Measurements from ENCODE around the gene C2orf78.

GRCh38 chr2:73759904-73760303 is 24.1 kb upstream of the C2orf78 start:
- TF ChIP-seq USF2 (IDR thresholded peaks at IDR 0.05; ENCODE audit: borderline replicate concordance, low read depth, low read length), result no peak
- TF ChIP-seq CHD2 (IDR thresholded peaks at IDR 0.05; ENCODE audit: low read length, partially characterized antibody), result no peak
- TF ChIP-seq CTCF (IDR thresholded peaks at IDR 0.05), result no peak
- TF ChIP-seq TAF1 (IDR thresholded peaks at IDR 0.05; ENCODE audit: borderline replicate concordance, low read depth, low read length), result no peak
- TF ChIP-seq, protein P1, sequence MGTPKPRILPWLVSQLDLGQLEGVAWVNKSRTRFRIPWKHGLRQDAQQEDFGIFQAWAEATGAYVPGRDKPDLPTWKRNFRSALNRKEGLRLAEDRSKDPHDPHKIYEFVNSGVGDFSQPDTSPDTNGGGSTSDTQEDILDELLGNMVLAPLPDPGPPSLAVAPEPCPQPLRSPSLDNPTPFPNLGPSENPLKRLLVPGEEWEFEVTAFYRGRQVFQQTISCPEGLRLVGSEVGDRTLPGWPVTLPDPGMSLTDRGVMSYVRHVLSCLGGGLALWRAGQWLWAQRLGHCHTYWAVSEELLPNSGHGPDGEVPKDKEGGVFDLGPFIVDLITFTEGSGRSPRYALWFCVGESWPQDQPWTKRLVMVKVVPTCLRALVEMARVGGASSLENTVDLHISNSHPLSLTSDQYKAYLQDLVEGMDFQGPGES (IDR thresholded peaks at IDR 0.05; ENCODE audit: low read depth, low read length), result no peak
- TF ChIP-seq JUND (IDR thresholded peaks at IDR 0.05), result no peak
- TF ChIP-seq MXI1 (IDR thresholded peaks at IDR 0.05; ENCODE audit: low read depth, low read length), result no peak
- TF ChIP-seq YY1 (IDR thresholded peaks at IDR 0.05; ENCODE audit: low read depth), result no peak
- no peak for TF ChIP-seq FOXM1 (IDR thresholded peaks at IDR 0.05; ENCODE audit: low read depth)
- no peak for TF ChIP-seq RCOR1 (IDR thresholded peaks at IDR 0.05; ENCODE audit: low read length)
- no peak for TF ChIP-seq GABPA (IDR thresholded peaks at IDR 0.05; ENCODE audit: low read depth)
- TF ChIP-seq, protein P2, sequence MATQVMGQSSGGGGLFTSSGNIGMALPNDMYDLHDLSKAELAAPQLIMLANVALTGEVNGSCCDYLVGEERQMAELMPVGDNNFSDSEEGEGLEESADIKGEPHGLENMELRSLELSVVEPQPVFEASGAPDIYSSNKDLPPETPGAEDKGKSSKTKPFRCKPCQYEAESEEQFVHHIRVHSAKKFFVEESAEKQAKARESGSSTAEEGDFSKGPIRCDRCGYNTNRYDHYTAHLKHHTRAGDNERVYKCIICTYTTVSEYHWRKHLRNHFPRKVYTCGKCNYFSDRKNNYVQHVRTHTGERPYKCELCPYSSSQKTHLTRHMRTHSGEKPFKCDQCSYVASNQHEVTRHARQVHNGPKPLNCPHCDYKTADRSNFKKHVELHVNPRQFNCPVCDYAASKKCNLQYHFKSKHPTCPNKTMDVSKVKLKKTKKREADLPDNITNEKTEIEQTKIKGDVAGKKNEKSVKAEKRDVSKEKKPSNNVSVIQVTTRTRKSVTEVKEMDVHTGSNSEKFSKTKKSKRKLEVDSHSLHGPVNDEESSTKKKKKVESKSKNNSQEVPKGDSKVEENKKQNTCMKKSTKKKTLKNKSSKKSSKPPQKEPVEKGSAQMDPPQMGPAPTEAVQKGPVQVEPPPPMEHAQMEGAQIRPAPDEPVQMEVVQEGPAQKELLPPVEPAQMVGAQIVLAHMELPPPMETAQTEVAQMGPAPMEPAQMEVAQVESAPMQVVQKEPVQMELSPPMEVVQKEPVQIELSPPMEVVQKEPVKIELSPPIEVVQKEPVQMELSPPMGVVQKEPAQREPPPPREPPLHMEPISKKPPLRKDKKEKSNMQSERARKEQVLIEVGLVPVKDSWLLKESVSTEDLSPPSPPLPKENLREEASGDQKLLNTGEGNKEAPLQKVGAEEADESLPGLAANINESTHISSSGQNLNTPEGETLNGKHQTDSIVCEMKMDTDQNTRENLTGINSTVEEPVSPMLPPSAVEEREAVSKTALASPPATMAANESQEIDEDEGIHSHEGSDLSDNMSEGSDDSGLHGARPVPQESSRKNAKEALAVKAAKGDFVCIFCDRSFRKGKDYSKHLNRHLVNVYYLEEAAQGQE (IDR thresholded peaks at IDR 0.05; ENCODE audit: low read depth, low read length), result no peak
